GM10266 (cell line): ENCODE data around the gene PSPH.
"Not testable (repeated sequence)": the region's sequence is repeated elsewhere in the genome, so short reads cannot be mapped to it uniquely, and the experiment has no call there.

Experiments
- DNase-seq: peaks from one replicate; pipeline ENCODE4 v3.0.0; 2012; ENCODE audit errors: extremely low spot score
- CTCF ChIP-seq: IDR thresholded peaks from 2 replicates; pipeline ENCODE4 v1.5.1; 2012; ENCODE audit warnings: mild to moderate bottlenecking, low read depth; ENCODE audit not compliant: control insufficient read depth, insufficient read depth; ENCODE audit errors: missing control alignments

The PSPH gene

GRCh38 chr7:56077681-56078080 lies 26.4 kb upstream of the PSPH start:
- DNase-seq: no peak
- TF ChIP-seq CTCF: no peak

- TF ChIP-seq CTCF: peak; percentile 86
Measured at GRCh38 chr7:56074371-56074791, 23.1 kb upstream of the PSPH start.

GRCh38 chr7:56066376-56066775 lies 15.1 kb upstream of the PSPH start:
- DNase-seq: not testable (repeated sequence)

More at GRCh38 chr7:56074371-56074791, 23.1 kb upstream of the PSPH start:
- DNase-seq: peak; percentile 80

- TF ChIP-seq CTCF: peak; percentile 22
- DNase-seq: peak; percentile 95
Measured at GRCh38 chr7:56063882-56064625, 12.8 kb upstream of the PSPH start, which contains the start of gene SUMF2. SUMF2 (plus strand) TSS chr7:56064286; CDS start chr7:56064312, 26 bp downstream.

- TF ChIP-seq CTCF: no peak
- DNase-seq: no peak
Measured at GRCh38 chr7:56063500-56063881, 12.2 kb upstream of the PSPH start.

- DNase-seq: no peak
- TF ChIP-seq CTCF: no peak
Measured at GRCh38 chr7:56062382-56062781, 11.1 kb upstream of the PSPH start.

- no peak for DNase-seq
- no peak for TF ChIP-seq CTCF
Measured at GRCh38 chr7:56053993-56054392, 2.7 kb upstream of the PSPH start.
